Endothelial cell (in vitro differentiated cells): ENCODE data around the gene NDRG4. TPM values are rescaled to one million over a fixed set of nuclear protein-coding genes. Genes with fewer than 3 reads are reported as not detected.
A peak's percentile ranks its signal among the peaks of the same experiment; 100 is the strongest.

ENCODE experiments used
- DNase-seq: peaks from one replicate; pipeline ENCODE4 v3.0.0; 2021; ENCODE audit warnings: low spot score
- H3K27ac Mint-ChIP-seq: one replicate; pipeline ENCODE4 v1.8.0; 2021; ENCODE audit warnings: mixed read lengths, inconsistent platforms; ENCODE audit not compliant: unreplicated experiment
- H3K27me3 Mint-ChIP-seq: one replicate; pipeline ENCODE4 v1.8.0; 2021; ENCODE audit warnings: mild to moderate bottlenecking, moderate library complexity, mixed read lengths, inconsistent platforms; ENCODE audit not compliant: unreplicated experiment
- H3K36me3 Mint-ChIP-seq: one replicate; pipeline ENCODE4 v1.8.0; 2021; ENCODE audit warnings: mild to moderate bottlenecking, low read depth, mixed read lengths, inconsistent platforms; ENCODE audit not compliant: unreplicated experiment
- H3K4me1 Mint-ChIP-seq: one replicate; pipeline ENCODE4 v1.8.0; 2021; ENCODE audit warnings: mild to moderate bottlenecking, mixed read lengths, inconsistent platforms; ENCODE audit not compliant: unreplicated experiment
- H3K4me3 Mint-ChIP-seq: one replicate; pipeline ENCODE4 v1.8.0; 2021; ENCODE audit warnings: mild to moderate bottlenecking, mixed read lengths, inconsistent platforms; ENCODE audit not compliant: unreplicated experiment
- H3K9me3 Mint-ChIP-seq: one replicate; pipeline ENCODE4 v1.8.0; 2021; ENCODE audit warnings: mixed read lengths, inconsistent platforms; ENCODE audit not compliant: unreplicated experiment
- total RNA-seq: library from RNA; stranded (reverse); fragmentation: NEBNext Ultra II Directional; extraction: Animal tissue kit (Norgen Biotek cat#: 25700); gene quantifications from one replicate; pipeline ENCODE4 v1.2.1, GENCODE V29; 2021; ENCODE audit not compliant: unreplicated experiment
- TF ChIP-seq, protein P1 (sequence below): fragments of 200-600 bp; sonication (generic); IDR thresholded peaks from one replicate; pipeline ENCODE4 v1.5.0; 2021; ENCODE audit warnings: antibody characterized with exemption; ENCODE audit not compliant: unreplicated experiment

NDRG4 gene
- total RNA-seq, 1 donor from 2014 or later: 5.9 TPM

GRCh38 chr16:58454178-58454577 is 45.8 kb upstream of the NDRG4 start:
- no peaks in the 10 kb centered on the region for H3K9me3 Mint-ChIP-seq
- TF ChIP-seq, protein P1, sequence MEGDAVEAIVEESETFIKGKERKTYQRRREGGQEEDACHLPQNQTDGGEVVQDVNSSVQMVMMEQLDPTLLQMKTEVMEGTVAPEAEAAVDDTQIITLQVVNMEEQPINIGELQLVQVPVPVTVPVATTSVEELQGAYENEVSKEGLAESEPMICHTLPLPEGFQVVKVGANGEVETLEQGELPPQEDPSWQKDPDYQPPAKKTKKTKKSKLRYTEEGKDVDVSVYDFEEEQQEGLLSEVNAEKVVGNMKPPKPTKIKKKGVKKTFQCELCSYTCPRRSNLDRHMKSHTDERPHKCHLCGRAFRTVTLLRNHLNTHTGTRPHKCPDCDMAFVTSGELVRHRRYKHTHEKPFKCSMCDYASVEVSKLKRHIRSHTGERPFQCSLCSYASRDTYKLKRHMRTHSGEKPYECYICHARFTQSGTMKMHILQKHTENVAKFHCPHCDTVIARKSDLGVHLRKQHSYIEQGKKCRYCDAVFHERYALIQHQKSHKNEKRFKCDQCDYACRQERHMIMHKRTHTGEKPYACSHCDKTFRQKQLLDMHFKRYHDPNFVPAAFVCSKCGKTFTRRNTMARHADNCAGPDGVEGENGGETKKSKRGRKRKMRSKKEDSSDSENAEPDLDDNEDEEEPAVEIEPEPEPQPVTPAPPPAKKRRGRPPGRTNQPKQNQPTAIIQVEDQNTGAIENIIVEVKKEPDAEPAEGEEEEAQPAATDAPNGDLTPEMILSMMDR: no peak
- no peaks in the 10 kb centered on the region for H3K36me3 Mint-ChIP-seq
- no peak for DNase-seq
- no peak overlapping the region for H3K27ac Mint-ChIP-seq
- peaks cover 8% of the 10 kb centered on the region for H3K4me1 Mint-ChIP-seq
- H3K4me3 Mint-ChIP-seq: no peak overlapping the region
- H3K27me3 Mint-ChIP-seq: peaks cover 10% of the 10 kb centered on the region

DNA sequence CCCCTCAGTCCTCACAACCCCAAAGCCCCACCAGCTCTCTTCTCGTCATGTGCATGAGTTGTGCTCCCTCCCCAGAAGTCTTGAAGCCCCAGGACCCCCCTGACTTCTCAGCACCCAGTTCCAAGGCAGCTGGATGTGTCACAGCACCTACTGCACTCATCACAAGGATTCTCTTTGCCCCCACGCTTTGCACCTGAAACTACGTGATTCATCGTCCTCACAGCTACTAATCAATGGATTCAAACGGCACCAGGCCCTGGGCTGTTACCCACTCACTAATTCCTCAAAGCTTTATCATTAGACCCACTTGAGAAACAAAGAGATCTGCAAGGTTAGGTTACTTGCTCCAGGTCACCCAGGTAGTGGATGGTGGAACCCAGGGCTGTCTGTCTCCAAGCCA is 45.1 kb upstream of the NDRG4 start:
- no peak overlapping the region for H3K4me3 Mint-ChIP-seq
- TF ChIP-seq, protein P1: no peak

DNA sequence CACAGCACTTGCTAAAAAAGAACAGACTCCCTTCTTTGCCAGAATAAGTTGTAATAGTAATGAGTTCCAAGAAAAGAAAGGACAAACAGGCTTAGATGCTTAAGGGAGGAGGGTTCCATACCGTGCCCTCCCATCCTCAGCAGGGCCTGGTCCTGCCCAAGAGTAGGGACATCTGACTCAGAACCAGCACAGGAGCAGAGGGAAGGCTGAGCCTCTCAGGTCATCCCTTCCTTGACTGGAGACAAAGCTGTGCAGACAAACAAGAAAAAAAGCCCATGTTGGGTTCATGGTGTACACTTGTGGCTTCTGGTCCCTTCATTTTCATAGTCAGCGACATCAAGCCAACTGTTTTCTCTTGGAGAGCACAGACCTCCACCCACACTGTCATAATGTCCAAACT is 44.2 kb upstream of the NDRG4 start:
- TF ChIP-seq, protein P1: no peak
- H3K9me3 Mint-ChIP-seq: no peaks in the 10 kb centered on the region
- H3K27me3 Mint-ChIP-seq: peaks cover 10% of the 10 kb centered on the region
- H3K4me3 Mint-ChIP-seq: no peak overlapping the region
- H3K27ac Mint-ChIP-seq: peak overlapping the region; percentile 30
- no peak for DNase-seq
- H3K4me1 Mint-ChIP-seq: peaks cover 8% of the 10 kb centered on the region
- no peaks in the 10 kb centered on the region for H3K36me3 Mint-ChIP-seq

More for the DNA sequence above, 45.1 kb upstream of the NDRG4 start:
- H3K9me3 Mint-ChIP-seq: no peaks in the 10 kb centered on the region
- no peak for DNase-seq
- H3K27ac Mint-ChIP-seq: no peak overlapping the region
- peaks cover 8% of the 10 kb centered on the region for H3K4me1 Mint-ChIP-seq
- peaks cover 10% of the 10 kb centered on the region for H3K27me3 Mint-ChIP-seq
- H3K36me3 Mint-ChIP-seq: no peaks in the 10 kb centered on the region

DNA sequence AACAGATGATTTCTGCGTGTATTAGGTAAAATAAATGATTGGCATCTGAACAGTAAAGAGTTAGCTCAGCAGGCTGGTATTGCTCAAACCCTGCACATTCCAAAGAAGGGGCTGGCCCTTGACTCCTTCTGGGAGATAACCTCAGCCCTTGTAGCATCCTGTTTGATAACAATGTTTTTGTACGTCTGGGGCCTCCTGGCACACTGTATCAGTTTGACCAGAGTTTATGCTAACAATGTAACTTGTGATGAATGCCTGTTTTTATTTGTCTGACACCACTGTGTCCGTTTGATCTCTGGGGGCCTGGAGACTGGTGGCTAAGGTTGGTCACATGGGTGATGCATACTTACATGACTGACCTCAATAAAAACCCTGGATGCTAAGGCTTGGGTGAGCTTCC is 43.8 kb upstream of the NDRG4 start:
- Mint-ChIP-seq H3K27me3 (peaks cover 10% of the 10 kb centered on the region), H3K27ac (no peak overlapping the region), H3K9me3 (no peaks in the 10 kb centered on the region), H3K4me3 (no peak overlapping the region), H3K36me3 (no peaks in the 10 kb centered on the region), H3K4me1 (peaks cover 8% of the 10 kb centered on the region)
- TF ChIP-seq, protein P1: no peak
- DNase-seq: no peak

- no peak overlapping the region for H3K4me3 Mint-ChIP-seq
- TF ChIP-seq, protein P1: no peak
- DNase-seq: no peak
- peaks cover 8% of the 10 kb centered on the region for H3K4me1 Mint-ChIP-seq
- H3K9me3 Mint-ChIP-seq: no peaks in the 10 kb centered on the region
- no peak overlapping the region for H3K27ac Mint-ChIP-seq
- peaks cover 8% of the 10 kb centered on the region for H3K27me3 Mint-ChIP-seq
- no peaks in the 10 kb centered on the region for H3K36me3 Mint-ChIP-seq
These were observed 41.2 kb upstream of the NDRG4 start for GRCh38 chr16:58458606-58459343.
